ENCODE results near the gene DAZ2. TPM values are rescaled to one million over a fixed set of nuclear protein-coding genes. Genes with fewer than 3 reads are reported as not detected.
"Not testable (repeated sequence)": the region's sequence is repeated elsewhere in the genome, so short reads cannot be mapped to it uniquely, and the experiment has no call there.

Gene DAZ2
- total RNA-seq (2014; rRNA removed; shearing (Covaris generic)): not detected in 2 replicates

- not testable (repeated sequence) for DNase-seq (ENCODE audit: low read depth)
Measured at GRCh38 chrY:23219233-23219632, at the start of gene DAZ2. DAZ2 (plus strand) TSS chrY:23219533; CDS start chrY:23219741, 208 bp downstream.

- not testable (repeated sequence) for DNase-seq (ENCODE audit: low read depth)
Measured at GRCh38 chrY:23198908-23199307, 20.4 kb upstream of the DAZ2 start, which contains the start of gene DAZ1. DAZ1 (minus strand) TSS chrY:23199008; CDS start chrY:23198800, 208 bp downstream.

GRCh38 chrY:23207455-23207854 lies 11.9 kb upstream of the DAZ2 start:
- DNase-seq (ENCODE audit: low read depth): not testable (repeated sequence)

- not testable (repeated sequence) for DNase-seq (ENCODE audit: low read depth)
Measured at GRCh38 chrY:23209802-23210495, 9.4 kb upstream of the DAZ2 start.

- not testable (repeated sequence) for DNase-seq (ENCODE audit: low read depth)
Measured at GRCh38 chrY:23210681-23211080, 8.7 kb upstream of the DAZ2 start.

Other genes with a start within 250 kb of the DAZ2 start
- not detected in 2 replicates for gene BPY2, start 235.3 kb upstream of the DAZ2 start, total RNA-seq (2014; rRNA removed; shearing (Covaris generic))
- not detected in 2 replicates for gene DAZ1, start 20.5 kb upstream of the DAZ2 start, total RNA-seq (2014; rRNA removed; shearing (Covaris generic))